Left ventricle myocardium inferior (tissue), 1 donor: ENCODE measurements around the gene ZNF723. TPM values are rescaled to one million over a fixed set of nuclear protein-coding genes. Genes with fewer than 3 reads are reported as not detected.

Experiments
- DNase-seq: peaks from one replicate; pipeline ENCODE4 v3.0.0-alpha.2; 2020
- H3K27ac ChIP-seq: fragments of 200-600 bp; replicated peaks from 2 replicates; pipeline ENCODE4 v1.8.0; 2021
- H3K27me3 ChIP-seq: fragments of 200-600 bp; 2 replicates; pipeline ENCODE4 v1.8.0; 2021; ENCODE audit warnings: low read depth
- H3K36me3 ChIP-seq: fragments of 200-600 bp; 2 replicates; pipeline ENCODE4 v1.8.0; 2021
- H3K4me1 ChIP-seq: fragments of 200-600 bp; 2 replicates; pipeline ENCODE4 v1.8.0; 2021
- H3K4me3 ChIP-seq: fragments of 200-600 bp; 2 replicates; pipeline ENCODE4 v1.8.0; 2021; ENCODE audit warnings: mild to moderate bottlenecking, moderate library complexity
- H3K9me3 ChIP-seq: fragments of 200-600 bp; replicated peaks from 2 replicates; pipeline ENCODE4 v1.8.0; 2021
- intact Hi-C: fragments of 100-400 bp; cut with micrococcal nuclease; formaldehyde crosslinking; loops from one replicate; pipeline ENCODE4 v1.11.0; 2022
- total RNA-seq: library from RNA; stranded (reverse); fragmentation: NEBNext Ultra II Directional; extraction: Animal tissue kit (Norgen Biotek cat#: 25700); gene quantifications from one replicate; pipeline ENCODE4 v1.2.1, GENCODE V29; 2021
- TF ChIP-seq, protein P1 (sequence below): fragments of 200-600 bp; IDR thresholded peaks from 2 replicates; pipeline ENCODE4 v1.8.0; 2021; ENCODE audit warnings: antibody characterized with exemption, mild to moderate bottlenecking, borderline replicate concordance
- donor health status: DM: no; HTN: yes; CAD: no; lungs with severe emphysema.

The ZNF723 gene
- total RNA-seq, 1 donor from 2014 or later = not detected

DNA sequence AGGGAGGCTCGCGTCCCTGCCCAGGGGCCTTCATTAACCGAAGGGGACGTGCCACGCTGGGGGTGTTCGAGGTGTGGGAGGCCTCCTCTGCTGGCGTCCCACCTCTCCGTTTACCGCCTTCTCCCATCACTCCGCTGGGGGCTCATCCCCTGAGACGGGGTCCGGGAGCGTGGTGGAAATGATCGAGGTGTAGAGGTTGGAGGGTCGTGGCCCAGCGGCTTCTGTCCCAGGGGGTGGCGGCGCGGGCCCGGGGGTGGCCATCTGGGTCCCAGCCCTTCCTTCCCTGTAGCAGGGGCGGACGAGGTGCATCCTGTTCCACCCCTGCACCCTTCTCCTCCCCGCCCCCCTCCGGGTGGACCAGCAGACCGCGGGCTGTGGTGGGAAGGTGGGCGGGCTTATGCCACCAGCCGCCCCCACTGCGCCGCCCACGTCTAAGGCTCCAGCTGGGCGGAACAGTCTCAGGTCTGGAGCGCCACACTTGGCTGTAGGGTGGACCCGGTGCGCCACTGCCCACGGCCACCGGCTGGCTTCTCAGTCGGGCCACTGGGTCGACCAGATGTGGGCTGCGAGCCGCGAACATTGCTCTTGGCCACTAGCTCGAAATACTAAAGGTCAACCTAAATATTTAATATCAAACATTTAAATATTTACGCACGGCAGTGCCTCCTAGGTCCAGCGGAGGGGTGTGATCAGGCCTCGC, 69.5 kb downstream of the ZNF723 start:
- TF ChIP-seq, protein P1, sequence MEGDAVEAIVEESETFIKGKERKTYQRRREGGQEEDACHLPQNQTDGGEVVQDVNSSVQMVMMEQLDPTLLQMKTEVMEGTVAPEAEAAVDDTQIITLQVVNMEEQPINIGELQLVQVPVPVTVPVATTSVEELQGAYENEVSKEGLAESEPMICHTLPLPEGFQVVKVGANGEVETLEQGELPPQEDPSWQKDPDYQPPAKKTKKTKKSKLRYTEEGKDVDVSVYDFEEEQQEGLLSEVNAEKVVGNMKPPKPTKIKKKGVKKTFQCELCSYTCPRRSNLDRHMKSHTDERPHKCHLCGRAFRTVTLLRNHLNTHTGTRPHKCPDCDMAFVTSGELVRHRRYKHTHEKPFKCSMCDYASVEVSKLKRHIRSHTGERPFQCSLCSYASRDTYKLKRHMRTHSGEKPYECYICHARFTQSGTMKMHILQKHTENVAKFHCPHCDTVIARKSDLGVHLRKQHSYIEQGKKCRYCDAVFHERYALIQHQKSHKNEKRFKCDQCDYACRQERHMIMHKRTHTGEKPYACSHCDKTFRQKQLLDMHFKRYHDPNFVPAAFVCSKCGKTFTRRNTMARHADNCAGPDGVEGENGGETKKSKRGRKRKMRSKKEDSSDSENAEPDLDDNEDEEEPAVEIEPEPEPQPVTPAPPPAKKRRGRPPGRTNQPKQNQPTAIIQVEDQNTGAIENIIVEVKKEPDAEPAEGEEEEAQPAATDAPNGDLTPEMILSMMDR = no peak
- H3K36me3 ChIP-seq = no peaks in the 10 kb centered on the region
- H3K27ac ChIP-seq = no peak overlapping the region
- intact Hi-C loops = no loop called here
- peaks cover 39% of the 10 kb centered on the region for H3K9me3 ChIP-seq
- no peak overlapping the region for H3K4me3 ChIP-seq
- no peak for DNase-seq
- H3K27me3 ChIP-seq = no peaks in the 10 kb centered on the region
- no peaks in the 10 kb centered on the region for H3K4me1 ChIP-seq

Other genes with a start within 250 kb of the ZNF723 start
- gene ZNF492, start 198.0 kb upstream of the ZNF723 start, total RNA-seq = 0.08 TPM
- gene ZNF99, start 48.1 kb upstream of the ZNF723 start, total RNA-seq = 0.11 TPM
- gene ZNF728, start 170.9 kb downstream of the ZNF723 start, total RNA-seq = 5.6 TPM